WTC11 (cell line): ENCODE measurements around the gene ALG8. TPM values are rescaled to one million over a fixed set of nuclear protein-coding genes. Genes with fewer than 3 reads are reported as not detected.

Source experiments
- ATAC-seq: fragments of 200-7000 bp; cut with Tn5 transposase; 2 replicates; pipeline ENCODE4 v1.10.0; 2021; ENCODE audit warnings: mild to moderate bottlenecking, moderate library complexity
- CTCF ChIA-PET: fragments of 300-600 bp; sonication (Branson Sonifier 250); formaldehyde crosslinking; loops from one replicate; lab custom pipeline; 2021; ENCODE audit warnings: antibody characterized with exemption; lab: Charles Lee
- POLR2A ChIA-PET: fragments of 350-600 bp; sonication (Branson Sonifier 250); formaldehyde crosslinking; loops from one replicate; lab custom pipeline; 2021; ENCODE audit warnings: antibody characterized with exemption; lab: Charles Lee
- DNase-seq: peaks from one replicate; pipeline ENCODE4 v3.0.0; 2021; ENCODE audit warnings: low spot score
- H3K27ac Mint-ChIP-seq: 2 replicates; pipeline ENCODE4 v1.8.0; 2021; ENCODE audit warnings: mixed read lengths
- H3K27me3 Mint-ChIP-seq: 2 replicates; pipeline ENCODE4 v1.8.0; 2021; ENCODE audit warnings: low read depth, mild to moderate bottlenecking, moderate library complexity, mixed read lengths
- H3K36me3 Mint-ChIP-seq: 2 replicates; pipeline ENCODE4 v1.8.0; 2021; ENCODE audit warnings: mixed read lengths
- H3K4me1 Mint-ChIP-seq: 2 replicates; pipeline ENCODE4 v1.8.0; 2022; ENCODE audit warnings: mixed read lengths
- H3K4me3 Mint-ChIP-seq: 2 replicates; pipeline ENCODE4 v1.8.0; 2021; ENCODE audit warnings: mild to moderate bottlenecking, moderate library complexity, mixed read lengths
- H3K9me3 Mint-ChIP-seq: 2 replicates; pipeline ENCODE4 v1.8.0; 2021; ENCODE audit warnings: mixed read lengths
- CBFB ChIP-seq: sonication (generic); formaldehyde crosslinking; IDR thresholded peaks from 2 replicates; pipeline ENCODE4 v1.8.1; 2022; ENCODE audit warnings: mild to moderate bottlenecking, low read depth, missing genetic modification reagents
- ELF4 ChIP-seq: sonication (generic); formaldehyde crosslinking; IDR thresholded peaks from 2 replicates; pipeline ENCODE4 v1.8.1; 2022; ENCODE audit warnings: low read depth, mild to moderate bottlenecking, moderate library complexity, missing genetic modification reagents
- FOXJ3 ChIP-seq: sonication (generic); formaldehyde crosslinking; IDR thresholded peaks from 2 replicates; pipeline ENCODE4 v1.9.0; 2021; ENCODE audit warnings: missing genetic modification reagents, mild to moderate bottlenecking, borderline replicate concordance
- JUN ChIP-seq: sonication (generic); formaldehyde crosslinking; IDR thresholded peaks from 2 replicates; pipeline ENCODE4 v1.8.0; 2023; ENCODE audit warnings: mild to moderate bottlenecking, missing genetic modification reagents
- MXD4 ChIP-seq: fragments of 250-450 bp; sonication (Bioruptor Pico); IDR thresholded peaks from 2 replicates; pipeline ENCODE4 v1.8.0; 2021; ENCODE audit warnings: mild to moderate bottlenecking, moderate library complexity, borderline replicate concordance
- NR1H2 ChIP-seq: sonication (generic); formaldehyde crosslinking; IDR thresholded peaks from 2 replicates; pipeline ENCODE4 v1.9.0; 2021; ENCODE audit warnings: mild to moderate bottlenecking, moderate library complexity, missing genetic modification reagents
- TEAD1 ChIP-seq: sonication (generic); formaldehyde crosslinking; IDR thresholded peaks from 2 replicates; pipeline ENCODE4 v1.8.0; 2022; ENCODE audit warnings: mild to moderate bottlenecking, missing genetic modification reagents
- TP53 ChIP-seq: sonication (generic); formaldehyde crosslinking; IDR thresholded peaks from 2 replicates; pipeline ENCODE4 v1.8.1; 2023; ENCODE audit warnings: mild to moderate bottlenecking, missing genetic modification reagents
- ZNF232 ChIP-seq: sonication (generic); formaldehyde crosslinking; IDR thresholded peaks from 2 replicates; pipeline ENCODE4 v1.8.0; 2022; ENCODE audit warnings: mild to moderate bottlenecking, missing genetic modification reagents
- ZNF396 ChIP-seq: fragments of 250-450 bp; sonication (Bioruptor Pico); IDR thresholded peaks from 2 replicates; pipeline ENCODE4 v1.8.0; 2021; ENCODE audit warnings: mild to moderate bottlenecking, moderate library complexity, borderline replicate concordance
- total RNA-seq: library from RNA; stranded (reverse); gene quantifications from 3 replicates; pipeline ENCODE4 v1.2.3, GENCODE V29; 2021
- TF ChIP-seq, protein P1 (sequence below): sonication (generic); formaldehyde crosslinking; IDR thresholded peaks from 2 replicates; pipeline ENCODE4 v1.8.1; 2022; ENCODE audit warnings: mild to moderate bottlenecking, moderate library complexity, missing genetic modification reagents
- TF ChIP-seq, protein P2 (sequence below): fragments of 250-450 bp; sonication (Bioruptor Pico); IDR thresholded peaks from 2 replicates; pipeline ENCODE4 v1.9.0; 2021; ENCODE audit warnings: mild to moderate bottlenecking, borderline replicate concordance
- TF ChIP-seq, protein P3 (sequence below): fragments of 250-450 bp; sonication (Bioruptor Pico); IDR thresholded peaks from 2 replicates; pipeline ENCODE4 v2.1.2; 2022; ENCODE audit warnings: mild to moderate bottlenecking, moderate library complexity
- TF ChIP-seq, protein P4 (sequence below): sonication (generic); formaldehyde crosslinking; IDR thresholded peaks from 2 replicates; pipeline ENCODE4 v1.8.0; 2022; ENCODE audit warnings: mild to moderate bottlenecking, missing genetic modification reagents
- TF ChIP-seq, protein P5 (sequence below): sonication (generic); formaldehyde crosslinking; IDR thresholded peaks from 2 replicates; pipeline ENCODE4 v1.8.1; 2022; ENCODE audit warnings: low read depth, mild to moderate bottlenecking, moderate library complexity, missing genetic modification reagents, borderline replicate concordance
- TF ChIP-seq, protein P6 (sequence below): sonication (generic); formaldehyde crosslinking; IDR thresholded peaks from 2 replicates; pipeline ENCODE4 v1.8.1; 2023; ENCODE audit warnings: mild to moderate bottlenecking, missing genetic modification reagents, moderate library complexity

The ALG8 gene
- total RNA-seq, 1 experiment from 2014 or later, result 63.8 TPM

DNA sequence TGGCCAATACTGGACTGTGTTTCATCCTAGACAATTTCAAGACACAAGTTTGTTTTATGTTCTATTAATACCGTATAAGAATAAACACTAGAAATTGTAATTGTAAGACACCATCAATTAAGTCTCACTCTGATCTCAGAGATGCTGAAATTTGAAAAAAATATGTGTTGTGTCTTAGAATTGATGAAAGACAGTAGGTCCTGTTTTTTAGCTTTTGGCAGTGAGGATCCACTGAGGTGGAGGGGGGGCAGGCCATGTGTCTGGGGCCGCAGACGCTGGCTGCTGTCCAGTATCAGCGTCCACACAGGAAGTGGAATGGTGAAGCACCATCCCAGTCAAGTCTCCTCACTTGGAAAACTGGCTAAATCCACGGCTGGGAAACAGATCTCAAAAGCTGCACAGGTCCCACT, 22.5 kb upstream of the ALG8 start:
- Mint-ChIP-seq H3K4me1 (no peaks in the 10 kb centered on the region), H3K4me3 (no peak overlapping the region), H3K27me3 (no peaks in the 10 kb centered on the region), H3K9me3 (no peaks in the 10 kb centered on the region), H3K27ac (no peak overlapping the region), H3K36me3 (no peaks in the 10 kb centered on the region)
- ChIA-PET POLR2A (no interaction called here), CTCF (no interaction called here)
- no peak for DNase-seq
- no peak for ATAC-seq
- TF ChIP-seq FOXJ3 (no peak), NR1H2 (CRISPR knock-in tag) (no peak), ELF4 (CRISPR knock-in tag) (no peak), TP53 (CRISPR knock-in tag) (no peak), ZNF232 (CRISPR knock-in tag) (no peak), MXD4 (no peak), CBFB (CRISPR knock-in tag) (no peak), TEAD1 (CRISPR knock-in tag) (no peak)
- TF ChIP-seq, protein P1, sequence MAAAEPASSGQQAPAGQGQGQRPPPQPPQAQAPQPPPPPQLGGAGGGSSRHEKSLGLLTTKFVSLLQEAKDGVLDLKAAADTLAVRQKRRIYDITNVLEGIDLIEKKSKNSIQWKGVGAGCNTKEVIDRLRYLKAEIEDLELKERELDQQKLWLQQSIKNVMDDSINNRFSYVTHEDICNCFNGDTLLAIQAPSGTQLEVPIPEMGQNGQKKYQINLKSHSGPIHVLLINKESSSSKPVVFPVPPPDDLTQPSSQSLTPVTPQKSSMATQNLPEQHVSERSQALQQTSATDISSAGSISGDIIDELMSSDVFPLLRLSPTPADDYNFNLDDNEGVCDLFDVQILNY (CRISPR knock-in tag), result no peak
- TF ChIP-seq, protein P2, sequence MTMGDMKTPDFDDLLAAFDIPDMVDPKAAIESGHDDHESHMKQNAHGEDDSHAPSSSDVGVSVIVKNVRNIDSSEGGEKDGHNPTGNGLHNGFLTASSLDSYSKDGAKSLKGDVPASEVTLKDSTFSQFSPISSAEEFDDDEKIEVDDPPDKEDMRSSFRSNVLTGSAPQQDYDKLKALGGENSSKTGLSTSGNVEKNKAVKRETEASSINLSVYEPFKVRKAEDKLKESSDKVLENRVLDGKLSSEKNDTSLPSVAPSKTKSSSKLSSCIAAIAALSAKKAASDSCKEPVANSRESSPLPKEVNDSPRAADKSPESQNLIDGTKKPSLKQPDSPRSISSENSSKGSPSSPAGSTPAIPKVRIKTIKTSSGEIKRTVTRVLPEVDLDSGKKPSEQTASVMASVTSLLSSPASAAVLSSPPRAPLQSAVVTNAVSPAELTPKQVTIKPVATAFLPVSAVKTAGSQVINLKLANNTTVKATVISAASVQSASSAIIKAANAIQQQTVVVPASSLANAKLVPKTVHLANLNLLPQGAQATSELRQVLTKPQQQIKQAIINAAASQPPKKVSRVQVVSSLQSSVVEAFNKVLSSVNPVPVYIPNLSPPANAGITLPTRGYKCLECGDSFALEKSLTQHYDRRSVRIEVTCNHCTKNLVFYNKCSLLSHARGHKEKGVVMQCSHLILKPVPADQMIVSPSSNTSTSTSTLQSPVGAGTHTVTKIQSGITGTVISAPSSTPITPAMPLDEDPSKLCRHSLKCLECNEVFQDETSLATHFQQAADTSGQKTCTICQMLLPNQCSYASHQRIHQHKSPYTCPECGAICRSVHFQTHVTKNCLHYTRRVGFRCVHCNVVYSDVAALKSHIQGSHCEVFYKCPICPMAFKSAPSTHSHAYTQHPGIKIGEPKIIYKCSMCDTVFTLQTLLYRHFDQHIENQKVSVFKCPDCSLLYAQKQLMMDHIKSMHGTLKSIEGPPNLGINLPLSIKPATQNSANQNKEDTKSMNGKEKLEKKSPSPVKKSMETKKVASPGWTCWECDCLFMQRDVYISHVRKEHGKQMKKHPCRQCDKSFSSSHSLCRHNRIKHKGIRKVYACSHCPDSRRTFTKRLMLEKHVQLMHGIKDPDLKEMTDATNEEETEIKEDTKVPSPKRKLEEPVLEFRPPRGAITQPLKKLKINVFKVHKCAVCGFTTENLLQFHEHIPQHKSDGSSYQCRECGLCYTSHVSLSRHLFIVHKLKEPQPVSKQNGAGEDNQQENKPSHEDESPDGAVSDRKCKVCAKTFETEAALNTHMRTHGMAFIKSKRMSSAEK (CRISPR knock-in tag), result no peak
- TF ChIP-seq, protein P3, sequence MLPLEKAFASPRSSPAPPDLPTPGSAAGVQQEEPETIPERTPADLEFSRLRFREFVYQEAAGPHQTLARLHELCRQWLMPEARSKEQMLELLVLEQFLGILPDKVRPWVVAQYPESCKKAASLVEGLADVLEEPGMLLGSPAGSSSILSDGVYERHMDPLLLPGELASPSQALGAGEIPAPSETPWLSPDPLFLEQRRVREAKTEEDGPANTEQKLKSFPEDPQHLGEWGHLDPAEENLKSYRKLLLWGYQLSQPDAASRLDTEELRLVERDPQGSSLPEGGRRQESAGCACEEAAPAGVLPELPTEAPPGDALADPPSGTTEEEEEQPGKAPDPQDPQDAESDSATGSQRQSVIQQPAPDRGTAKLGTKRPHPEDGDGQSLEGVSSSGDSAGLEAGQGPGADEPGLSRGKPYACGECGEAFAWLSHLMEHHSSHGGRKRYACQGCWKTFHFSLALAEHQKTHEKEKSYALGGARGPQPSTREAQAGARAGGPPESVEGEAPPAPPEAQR (CRISPR knock-in tag), result no peak
- TF ChIP-seq, protein P4, sequence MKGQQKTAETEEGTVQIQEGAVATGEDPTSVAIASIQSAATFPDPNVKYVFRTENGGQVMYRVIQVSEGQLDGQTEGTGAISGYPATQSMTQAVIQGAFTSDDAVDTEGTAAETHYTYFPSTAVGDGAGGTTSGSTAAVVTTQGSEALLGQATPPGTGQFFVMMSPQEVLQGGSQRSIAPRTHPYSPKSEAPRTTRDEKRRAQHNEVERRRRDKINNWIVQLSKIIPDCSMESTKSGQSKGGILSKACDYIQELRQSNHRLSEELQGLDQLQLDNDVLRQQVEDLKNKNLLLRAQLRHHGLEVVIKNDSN (CRISPR knock-in tag), result no peak
- TF ChIP-seq, protein P5, sequence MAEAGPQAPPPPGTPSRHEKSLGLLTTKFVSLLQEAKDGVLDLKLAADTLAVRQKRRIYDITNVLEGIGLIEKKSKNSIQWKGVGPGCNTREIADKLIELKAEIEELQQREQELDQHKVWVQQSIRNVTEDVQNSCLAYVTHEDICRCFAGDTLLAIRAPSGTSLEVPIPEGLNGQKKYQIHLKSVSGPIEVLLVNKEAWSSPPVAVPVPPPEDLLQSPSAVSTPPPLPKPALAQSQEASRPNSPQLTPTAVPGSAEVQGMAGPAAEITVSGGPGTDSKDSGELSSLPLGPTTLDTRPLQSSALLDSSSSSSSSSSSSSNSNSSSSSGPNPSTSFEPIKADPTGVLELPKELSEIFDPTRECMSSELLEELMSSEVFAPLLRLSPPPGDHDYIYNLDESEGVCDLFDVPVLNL (CRISPR knock-in tag), result no peak
- TF ChIP-seq, protein P6, sequence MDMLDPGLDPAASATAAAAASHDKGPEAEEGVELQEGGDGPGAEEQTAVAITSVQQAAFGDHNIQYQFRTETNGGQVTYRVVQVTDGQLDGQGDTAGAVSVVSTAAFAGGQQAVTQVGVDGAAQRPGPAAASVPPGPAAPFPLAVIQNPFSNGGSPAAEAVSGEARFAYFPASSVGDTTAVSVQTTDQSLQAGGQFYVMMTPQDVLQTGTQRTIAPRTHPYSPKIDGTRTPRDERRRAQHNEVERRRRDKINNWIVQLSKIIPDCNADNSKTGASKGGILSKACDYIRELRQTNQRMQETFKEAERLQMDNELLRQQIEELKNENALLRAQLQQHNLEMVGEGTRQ (CRISPR knock-in tag), result no peak

DNA sequence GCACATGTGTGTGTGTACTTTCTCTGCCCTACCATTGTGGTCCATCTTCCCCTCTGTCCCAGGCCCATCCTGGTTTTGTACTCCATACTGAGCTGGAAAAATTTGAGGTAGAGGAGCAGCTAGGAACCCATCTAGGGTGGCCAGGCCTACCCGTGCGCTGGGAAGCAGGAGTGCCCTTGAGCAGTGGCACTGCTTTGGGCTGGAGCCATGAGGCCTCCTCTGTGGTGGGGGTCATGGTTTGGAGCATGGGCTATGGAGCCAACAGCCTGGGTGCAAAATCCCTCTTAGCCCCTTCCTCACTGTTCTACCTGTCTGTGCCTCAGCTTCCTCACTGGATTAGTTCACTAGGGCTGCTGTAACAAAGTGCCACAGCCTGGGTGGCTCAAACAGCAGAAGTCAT, 21.9 kb upstream of the ALG8 start:
- no peak for TF ChIP-seq JUN (CRISPR knock-in tag)
- TF ChIP-seq ZNF396 (CRISPR knock-in tag), result no peak
- POLR2A ChIA-PET, result interaction anchor here (1.4 kb wide), 1 partner anchor 22 kb away, joined by 3 read pairs; the partner anchor contains the start of gene ALG8
- H3K4me1 Mint-ChIP-seq, result no peaks in the 10 kb centered on the region

More for the DNA sequence above, 21.9 kb upstream of the ALG8 start:
- H3K27ac Mint-ChIP-seq, result no peak overlapping the region
- no peaks in the 10 kb centered on the region for H3K9me3 Mint-ChIP-seq
- no peak for ATAC-seq
- CTCF ChIA-PET, result no interaction called here
- no peak overlapping the region for H3K4me3 Mint-ChIP-seq
- no peak for DNase-seq
- no peaks in the 10 kb centered on the region for H3K36me3 Mint-ChIP-seq
- no peaks in the 10 kb centered on the region for H3K27me3 Mint-ChIP-seq
